HG02763 (cell line): Measurements from ENCODE around the gene GLUD1.
"Not testable (repeated sequence)": the region's sequence is repeated elsewhere in the genome, so short reads cannot be mapped to it uniquely, and the experiment has no call there.

Experiments
- ATAC-seq: cut with Tn5 transposase; IDR thresholded peaks from one replicate; pipeline ENCODE4 v1.9.1; 2021; ENCODE audit warnings: mild to moderate bottlenecking, moderate library complexity; ENCODE audit not compliant: unreplicated experiment

Gene GLUD1

DNA sequence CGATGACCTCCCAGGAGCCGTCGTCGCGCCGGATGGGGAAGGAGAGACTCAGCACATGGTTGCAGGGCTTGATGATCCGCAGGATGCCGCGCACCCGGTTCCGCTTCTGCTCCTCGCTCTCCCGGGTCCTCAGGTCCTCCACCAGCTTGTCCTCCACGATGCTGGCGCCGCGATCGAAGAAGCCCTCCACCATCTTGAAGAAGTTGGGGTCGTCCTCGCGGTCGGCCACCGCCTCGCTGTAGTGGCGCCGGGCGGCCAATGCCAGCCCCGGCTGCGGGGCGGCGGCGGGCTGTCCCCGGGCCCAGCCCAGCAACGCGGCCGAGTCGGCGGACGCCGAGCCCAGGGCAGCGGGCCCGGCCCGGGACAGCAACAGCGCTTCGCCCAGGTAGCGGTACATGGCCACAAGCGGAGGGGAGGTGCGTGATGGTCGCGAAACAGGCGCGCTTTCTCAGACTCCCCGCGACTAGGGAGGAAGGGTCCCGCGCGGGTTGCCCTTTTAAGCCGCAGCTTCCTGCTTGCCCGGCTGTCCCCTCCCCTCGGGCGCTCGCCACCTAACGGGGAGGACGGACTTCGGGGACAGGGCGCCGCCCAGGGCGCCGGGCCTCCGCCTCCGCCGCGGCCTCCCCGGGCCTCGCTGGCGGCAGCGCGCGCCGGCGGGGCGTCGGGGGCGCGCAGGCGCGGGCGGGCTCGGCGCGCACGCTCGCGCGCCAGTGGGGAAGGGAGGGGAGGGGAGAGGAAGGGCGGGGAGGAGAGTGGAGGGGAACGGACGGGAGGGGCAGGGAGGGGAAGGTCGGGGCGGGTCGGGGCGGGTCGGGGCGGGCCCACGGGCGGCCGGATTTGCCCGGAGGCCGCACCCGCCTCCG lies at the start of gene GLUD1, which contains the start of gene SHLD2:
Gene GLUD1 (minus strand): TSS at position 471 of the 863 bp plus-strand sequence. CDS start 74 bp downstream, at position 397.
Gene SHLD2 (plus strand): TSS at position 834 of the 863 bp plus-strand sequence. CDS start 56,149 bp downstream, outside the sequence.
- peak; percentile 65 for ATAC-seq

DNA sequence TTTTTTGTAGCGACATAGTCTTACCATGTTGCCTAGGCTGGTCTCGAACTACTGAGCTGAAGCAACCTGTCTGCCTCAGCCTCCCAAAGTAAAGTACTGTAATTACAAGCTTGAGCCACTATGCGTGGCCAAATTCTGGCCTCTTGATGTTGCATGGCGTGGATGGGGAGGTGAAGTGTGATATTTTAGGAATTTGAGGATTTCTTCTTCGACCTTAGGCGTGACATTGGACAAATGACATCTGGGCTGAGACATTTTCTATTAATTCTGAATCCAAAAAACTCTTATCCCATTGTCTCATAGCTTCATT lies 48.4 kb upstream of the GLUD1 start:
- not testable (repeated sequence) for ATAC-seq

DNA sequence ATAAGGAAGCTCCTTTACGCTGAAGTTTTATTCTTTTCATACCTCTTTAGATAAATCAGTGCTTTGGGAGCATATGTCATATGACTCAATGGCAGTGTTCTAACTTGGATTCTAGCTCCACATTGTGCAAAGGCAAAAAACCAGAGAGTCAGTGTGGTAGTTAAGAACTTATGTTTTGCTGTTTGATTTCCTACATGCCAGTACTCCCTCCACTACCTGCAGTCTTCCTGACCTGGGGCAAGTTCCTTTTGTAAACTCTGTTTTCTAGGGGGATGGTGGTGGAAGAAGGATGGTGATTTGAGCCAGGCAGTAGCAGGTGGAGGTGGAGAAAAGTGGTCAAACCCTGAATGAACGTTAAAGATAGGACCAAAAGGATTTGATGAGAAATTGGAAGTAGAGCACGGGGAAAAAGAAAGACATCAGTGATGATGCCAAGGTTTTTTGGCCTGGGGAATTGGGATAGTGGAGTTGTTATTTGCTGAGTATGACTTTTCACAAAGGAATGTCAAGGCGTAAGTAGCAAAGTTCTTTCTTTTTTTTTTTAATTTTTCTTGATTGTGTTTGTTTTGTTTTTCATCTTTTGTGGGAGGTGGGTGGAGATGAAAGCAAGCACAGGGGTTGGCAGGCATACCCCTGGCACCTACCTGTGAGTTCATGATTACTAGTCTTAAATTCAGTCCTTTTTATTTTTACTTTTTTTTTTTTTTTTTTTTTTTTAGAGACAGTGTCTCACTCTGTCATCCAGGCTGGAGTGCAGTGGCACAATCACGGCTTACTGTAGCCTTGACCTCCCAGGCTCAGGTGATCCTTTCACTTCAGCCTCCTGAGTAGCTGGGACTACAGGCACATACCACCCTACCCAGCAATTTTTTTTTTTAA lies 47.8 kb upstream of the GLUD1 start:
- not testable (repeated sequence) for ATAC-seq

DNA sequence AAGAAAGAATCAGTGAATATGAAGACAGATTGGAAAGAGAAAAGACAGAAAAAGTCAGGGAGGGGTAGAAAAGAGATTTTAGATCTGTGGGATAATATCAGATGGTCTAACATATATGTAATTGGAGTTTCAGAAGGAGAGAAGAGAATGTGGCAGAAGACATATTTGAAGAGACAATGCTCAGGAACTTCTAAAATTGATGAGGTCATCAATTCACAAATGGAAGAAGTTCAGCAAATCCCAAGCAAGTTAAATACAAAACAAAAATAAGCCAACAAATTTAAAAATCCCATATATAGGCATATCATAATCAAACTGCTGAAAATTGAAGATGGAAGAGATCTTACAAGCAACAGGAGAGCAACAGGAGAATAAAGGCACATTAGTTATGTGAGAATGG lies 42.8 kb upstream of the GLUD1 start:
- not testable (repeated sequence) for ATAC-seq

DNA sequence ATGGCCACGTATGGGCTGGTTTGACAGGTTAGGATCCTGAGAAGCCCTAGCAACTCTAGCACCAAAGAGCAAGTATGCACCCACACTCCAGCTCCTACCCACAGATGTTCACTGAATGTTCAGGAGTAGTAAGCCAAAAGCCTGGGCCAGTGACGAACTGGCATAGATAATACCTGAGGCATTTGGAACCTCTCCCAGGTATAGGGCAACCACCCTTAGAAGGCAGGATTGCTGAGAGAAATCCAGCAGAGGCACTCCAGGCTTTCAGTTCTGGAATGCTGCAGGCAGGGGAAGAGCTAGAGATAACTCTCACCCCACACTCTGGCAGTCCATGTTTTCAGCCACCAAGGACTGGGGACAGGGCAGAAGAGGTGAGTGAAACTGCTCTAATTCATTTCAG lies 39.8 kb upstream of the GLUD1 start:
- ATAC-seq = not testable (repeated sequence)

DNA sequence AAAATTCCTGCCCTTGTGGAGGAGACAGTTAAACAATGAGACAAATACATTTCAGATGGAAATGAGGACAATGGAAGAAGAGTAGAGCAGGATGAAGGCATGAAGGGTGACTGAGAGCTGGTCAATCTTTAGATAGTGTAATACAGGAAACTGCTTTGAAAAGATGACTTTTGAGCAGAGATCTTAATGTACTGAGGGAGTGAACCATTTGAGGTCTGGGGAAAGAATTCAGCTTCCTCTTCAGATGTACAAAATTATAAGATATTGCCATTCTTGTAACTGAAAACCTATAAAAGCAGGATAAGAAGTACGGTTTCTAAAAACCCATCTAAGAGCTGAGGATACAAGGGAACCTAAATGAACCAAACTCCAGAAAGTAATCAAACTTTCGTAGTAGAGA lies 39.3 kb upstream of the GLUD1 start:
- not testable (repeated sequence) for ATAC-seq

DNA sequence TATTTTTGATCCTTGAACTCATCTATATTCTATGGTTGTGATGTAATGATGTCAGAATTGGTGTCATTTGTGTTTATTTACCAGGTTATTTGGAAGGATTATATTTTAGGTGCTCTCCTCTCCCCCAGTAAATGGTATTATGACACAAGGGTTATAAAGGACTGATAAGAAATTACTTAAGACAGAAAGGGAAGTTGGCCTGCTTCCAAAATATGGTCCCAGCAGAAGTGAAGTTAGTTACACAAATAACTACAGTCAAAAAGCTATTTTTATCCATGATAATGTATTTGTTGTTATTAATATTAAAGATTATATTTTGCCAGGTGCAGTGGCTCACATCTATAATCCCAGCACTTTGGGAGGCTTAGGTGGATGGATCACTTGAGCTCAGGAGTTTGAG lies 37.5 kb upstream of the GLUD1 start:
- not testable (repeated sequence) for ATAC-seq

DNA sequence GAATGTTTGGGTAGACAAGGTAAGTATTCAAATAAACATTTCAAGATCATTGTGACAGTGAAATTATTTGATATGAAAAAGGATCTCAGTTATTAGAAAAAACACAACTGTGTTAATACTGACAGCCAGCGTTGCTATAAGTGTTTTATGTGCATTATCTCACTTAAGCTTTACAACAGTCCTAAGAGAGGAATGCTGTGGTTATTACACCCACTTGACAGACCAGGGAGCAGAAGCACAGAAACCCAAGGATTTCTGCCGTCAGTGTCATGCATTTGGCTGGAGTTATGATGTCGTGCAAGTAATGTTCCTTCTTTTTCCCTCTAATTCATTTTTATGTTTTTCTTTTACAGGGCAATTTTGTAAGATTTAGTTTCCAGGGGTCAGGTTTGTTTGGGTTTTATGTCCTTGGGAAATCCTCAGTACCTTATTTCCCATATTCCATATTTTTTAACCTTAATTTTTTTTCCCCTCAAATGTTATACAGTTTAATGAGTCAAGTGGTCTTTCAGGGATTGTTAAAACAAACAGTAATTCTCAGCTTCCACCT lies 33.0 kb upstream of the GLUD1 start:
- ATAC-seq = not testable (repeated sequence)

DNA sequence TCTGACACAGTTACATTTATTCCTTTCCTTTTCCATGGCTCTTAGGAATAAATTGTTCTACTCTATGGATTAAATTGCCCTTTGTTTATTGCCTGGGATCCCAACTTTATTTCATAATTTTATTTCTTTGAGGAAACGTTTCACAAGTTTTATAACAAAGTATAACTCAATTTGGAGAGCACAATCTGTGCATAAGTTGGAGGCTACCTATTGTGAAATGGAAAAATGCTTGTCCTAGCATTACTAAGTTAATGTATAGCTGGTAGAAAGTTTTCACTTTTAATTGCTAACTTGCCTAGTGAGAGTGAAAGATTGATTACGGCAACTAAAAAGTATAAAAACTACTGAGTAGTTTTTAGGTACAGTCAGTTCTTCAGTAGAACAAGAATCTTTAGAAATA lies 32.4 kb upstream of the GLUD1 start:
- ATAC-seq = not testable (repeated sequence)

DNA sequence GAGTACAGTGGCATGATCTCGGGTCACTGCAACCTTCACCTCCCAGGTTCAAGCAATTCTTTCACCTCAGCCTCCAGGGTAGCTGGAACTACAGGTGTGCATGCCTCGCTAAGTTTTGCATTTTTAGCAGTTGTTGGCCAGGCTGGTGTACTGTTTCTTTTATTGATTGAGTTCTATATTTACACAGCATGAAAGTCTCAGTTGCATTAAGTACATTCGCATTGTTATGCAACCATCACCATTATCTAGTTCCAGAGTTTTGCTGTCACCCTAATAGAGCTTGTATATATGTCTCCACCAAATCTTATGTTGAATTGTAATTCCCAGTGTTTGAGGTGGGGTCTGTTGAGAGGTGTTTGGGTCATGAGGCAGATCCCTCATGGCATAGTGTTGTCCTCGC lies 28.7 kb upstream of the GLUD1 start:
- ATAC-seq = not testable (repeated sequence)

DNA sequence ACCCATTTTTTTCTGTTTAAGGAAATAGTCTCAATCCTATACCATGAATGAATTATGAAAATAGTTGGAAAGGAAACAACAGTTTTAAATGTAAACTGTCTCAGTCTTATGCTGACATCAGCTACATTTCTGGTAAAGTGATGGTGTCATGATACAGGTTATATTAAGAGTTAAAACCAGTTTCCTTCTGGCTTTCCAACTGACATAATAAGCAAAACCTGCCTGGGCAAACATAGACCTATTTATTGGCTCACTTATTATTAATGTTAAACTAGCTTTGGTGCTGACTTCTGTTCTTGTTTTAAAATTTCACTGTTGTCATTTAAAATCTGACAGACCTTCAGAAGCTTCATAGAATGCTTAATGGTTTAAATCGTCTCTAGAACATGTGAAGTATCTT lies 24.4 kb upstream of the GLUD1 start:
- ATAC-seq = not testable (repeated sequence)

DNA sequence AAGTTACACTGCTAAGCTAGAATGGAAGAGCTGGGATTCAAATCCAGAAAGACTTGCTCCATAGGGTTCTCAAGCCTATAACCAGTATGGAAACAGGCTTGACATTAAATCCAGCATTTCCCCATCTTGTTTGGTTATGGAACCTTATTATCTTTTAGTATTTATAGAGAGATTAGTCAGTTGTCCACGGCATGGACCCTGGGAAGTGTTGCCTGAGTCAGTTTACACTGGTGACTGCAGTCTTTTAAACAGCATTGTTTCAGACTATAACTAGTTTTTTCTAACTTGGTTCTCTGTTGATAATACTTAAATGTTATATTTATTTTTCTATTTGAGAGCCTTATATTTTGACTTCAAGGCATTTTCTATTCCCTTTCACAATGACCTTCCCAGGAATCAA lies 23.5 kb upstream of the GLUD1 start:
- ATAC-seq = not testable (repeated sequence)

DNA sequence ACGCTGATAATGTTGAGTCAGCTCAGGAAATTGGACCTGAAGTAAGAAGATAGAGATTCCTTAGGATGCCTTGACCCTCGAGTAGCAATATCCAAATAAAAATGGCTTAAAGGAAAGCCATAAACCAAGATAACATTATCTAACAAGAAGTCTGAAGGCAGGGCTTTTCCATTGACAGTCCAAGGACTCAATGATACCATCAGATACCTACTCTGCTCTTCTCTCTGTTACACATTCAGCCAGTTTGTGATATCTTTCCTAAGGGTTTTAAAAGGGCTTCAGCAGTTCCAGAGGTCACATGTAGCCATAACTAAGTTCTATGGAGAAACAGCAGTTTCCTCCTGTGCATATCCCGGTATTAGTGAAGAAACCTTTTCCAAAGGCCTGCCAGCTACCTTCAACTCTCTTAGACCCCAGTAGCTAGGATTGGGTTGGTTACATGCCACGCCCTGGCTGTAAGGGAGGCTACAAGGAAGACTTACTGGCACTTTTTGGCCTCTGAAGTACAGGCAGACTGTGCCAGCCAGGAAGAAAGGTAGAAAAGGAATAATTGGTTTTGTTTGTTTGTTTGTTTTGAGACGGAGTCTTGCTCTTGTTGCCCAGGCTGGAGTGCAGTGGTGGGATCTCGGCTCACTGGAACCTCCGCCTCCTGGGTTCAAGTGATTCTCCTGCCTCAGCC lies 10.9 kb upstream of the GLUD1 start:
- ATAC-seq = no peak

DNA sequence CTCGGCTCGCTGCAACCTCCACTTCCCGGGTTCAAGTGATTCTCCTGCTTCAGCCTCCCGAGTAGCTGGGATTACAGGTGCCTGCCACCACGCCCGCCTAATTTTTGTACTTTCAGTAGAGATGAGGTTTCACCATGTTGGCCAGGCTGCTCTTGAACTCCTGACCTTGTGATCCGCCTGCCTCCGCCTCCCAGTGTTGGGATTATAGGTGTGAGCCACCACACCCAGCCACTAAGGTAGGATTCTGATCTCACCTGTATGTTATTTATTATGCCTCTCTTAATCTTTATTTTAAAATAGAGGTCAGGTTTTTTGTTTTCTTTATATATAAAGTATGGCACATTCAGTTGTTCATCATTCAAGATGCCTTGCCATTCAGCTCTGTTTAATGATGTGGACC lies 10.1 kb upstream of the GLUD1 start:
- ATAC-seq = not testable (repeated sequence)

DNA sequence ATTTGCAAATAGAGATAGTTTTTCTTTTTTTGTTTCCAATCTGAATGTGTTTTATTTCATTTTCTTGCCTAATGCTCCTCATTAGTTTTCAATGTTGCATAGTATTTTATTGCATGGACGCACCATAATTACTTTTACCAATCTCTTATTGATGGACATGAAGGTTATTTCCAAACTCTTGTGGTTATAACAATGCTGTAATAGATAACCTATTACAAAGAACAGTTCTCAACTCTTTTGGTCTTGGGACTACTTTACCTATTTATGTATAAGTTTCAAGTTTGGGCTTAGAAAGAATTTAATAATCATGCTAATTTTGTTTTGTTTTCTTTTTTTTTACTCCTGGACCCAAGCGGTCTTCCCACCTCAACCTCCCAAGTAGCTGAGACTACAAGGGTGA lies 7.4 kb upstream of the GLUD1 start:
- ATAC-seq = no peak

DNA sequence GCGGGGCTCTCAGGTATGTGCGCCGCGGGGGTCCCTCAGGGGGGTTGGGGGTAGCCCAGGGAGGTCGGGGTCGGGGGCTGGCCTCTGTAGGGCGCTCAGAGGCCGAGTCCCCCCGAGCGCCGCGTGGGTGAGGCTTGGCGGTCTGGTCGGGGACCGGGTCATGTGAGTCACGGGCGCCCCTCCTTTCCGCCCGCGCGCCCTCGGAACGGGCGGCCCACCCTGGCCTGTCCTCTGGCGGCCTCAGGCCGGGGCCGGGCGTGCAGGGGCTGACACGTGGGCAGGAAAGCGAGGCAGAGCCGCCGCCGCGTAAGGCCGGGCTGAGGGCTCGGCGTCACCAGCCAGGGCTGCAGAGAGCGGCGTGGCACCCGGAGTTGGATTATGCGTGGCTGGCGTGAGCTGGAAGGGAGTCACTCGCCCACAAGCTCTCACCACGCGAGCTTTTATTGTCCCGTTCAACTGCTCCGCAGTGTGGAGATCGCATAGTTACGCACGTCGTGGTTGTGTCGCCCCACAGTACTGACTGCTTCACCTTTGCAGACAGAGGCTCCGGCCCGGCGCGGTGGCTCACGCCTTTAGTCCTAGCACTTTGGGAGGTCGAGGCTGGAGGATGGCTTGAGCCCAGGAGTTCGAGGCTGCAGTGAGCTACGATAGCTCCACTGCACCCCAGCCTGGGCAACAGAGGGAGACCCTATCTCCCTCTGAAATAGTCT lies 748 bp upstream of the GLUD1 start:
- ATAC-seq = peak; percentile 52

DNA sequence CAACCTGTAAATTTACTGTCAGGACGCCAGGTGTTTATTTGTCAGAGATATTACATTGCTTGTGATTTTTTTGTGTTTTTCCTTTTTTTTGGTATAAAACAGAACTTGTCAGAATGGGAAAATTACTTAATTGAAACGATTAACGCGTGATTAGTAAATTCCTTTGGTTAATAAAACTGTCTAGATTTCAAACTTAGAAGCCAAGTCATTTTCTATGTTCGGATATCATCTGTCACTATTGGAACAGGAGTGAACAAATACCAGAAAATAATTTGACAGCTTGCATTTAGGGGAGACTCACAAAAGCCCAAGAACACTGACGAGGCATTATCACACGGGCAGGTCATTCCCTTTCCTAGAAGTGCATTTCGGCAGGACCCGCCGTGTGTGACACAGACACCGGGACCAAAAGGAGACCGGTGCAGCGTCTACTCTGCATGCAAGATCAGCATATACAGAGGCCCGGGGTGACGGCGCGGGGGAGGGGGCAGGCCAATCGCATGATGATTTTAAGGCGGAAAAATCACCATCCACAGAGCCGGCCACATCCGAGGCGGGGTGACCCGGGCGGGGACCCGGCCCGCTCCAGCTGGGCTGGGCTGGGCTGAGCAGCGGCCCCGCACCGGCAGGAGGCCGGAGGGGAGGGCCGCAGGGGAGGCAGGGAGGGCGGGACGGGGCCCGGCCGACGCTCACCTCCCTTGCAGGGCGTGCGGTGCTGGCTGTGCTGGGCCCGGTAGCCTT lies 841 bp downstream of the GLUD1 start:
- peak; percentile 25 for ATAC-seq

DNA sequence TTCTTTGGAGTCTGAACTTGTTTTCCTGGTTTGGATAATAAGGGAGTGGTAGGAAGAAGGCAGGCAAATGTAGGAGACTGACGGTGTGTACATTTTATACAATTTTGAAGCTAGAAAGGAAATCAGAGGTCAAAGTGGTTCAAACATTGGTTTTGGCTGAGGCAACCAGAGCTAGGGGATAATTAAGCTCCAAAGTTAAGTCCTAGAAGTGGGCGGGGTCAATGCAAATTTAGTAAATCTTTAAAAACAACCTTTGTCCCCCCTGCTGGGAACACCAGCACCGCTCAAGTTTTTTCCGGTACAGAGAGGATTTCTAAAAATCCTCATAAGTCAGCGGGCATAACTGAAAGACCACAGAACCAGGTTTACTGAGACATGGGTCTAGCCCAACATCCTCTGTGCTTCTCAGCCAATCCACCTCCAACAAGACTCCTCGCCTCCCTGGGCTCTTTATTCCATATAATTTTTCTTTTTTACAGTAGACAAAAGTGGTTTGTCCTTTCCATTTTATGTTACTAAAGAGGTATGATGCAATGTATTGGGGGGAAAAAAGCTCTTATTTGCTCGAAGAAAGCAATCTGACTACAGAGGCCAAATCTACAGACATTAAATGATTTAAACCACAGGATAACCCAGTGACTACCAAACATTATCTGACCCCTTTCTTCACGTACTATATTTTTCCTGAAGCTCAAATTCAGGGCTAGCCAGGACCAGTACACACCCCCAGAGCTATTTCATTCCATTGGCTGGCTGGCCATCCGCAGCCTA lies 1.6 kb downstream of the GLUD1 start:
- no peak for ATAC-seq

DNA sequence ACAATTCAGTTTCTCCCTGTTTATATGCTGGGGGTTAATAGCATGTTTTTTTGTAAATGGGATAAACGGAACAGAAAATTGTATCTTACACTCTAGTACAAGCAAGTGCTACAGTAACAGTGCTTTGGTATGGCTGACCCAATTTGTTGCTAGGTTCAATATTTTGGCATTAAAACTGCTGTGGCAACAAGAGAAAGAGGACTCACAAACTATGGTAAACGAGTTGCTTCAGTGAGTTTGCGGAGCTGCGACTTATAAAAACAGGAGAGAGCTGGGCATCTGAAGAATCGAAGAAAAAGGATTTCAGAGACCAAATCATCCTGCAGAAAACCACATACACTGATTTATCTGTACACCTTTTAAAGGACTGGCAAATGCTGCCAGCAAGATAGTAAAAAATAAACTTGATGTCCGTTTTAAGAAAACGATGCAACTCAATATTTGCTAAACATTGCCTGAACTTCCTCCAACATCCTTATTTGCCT lies 2.2 kb downstream of the GLUD1 start:
- no peak for ATAC-seq
